Tibial artery (tissue), 4 donors: Measurements from ENCODE around the gene NECTIN4.

Experiments used
- DNase-seq, 2 donors: peaks; one replicate each; pipeline ENCODE4 v3.0.0-alpha.2; 2019
- H3K27ac ChIP-seq, 2 donors: fragments of 200-600 bp; sonication (generic) in 1 of 2; 1 replicate in 1 of 2; 2 replicates in 1 of 2; pipeline ENCODE4 v1.5.1; 2018 to 2019; ENCODE audit warnings: mild to moderate bottlenecking in 1 of 2
- H3K27me3 ChIP-seq, 2 donors: fragments of 200-600 bp; sonication (generic) in 1 of 2; one replicate each; pipeline versions ENCODE4 v1.5.1 to v1.6.0; 2016 to 2019
- H3K36me3 ChIP-seq, 3 donors: fragments of 200-600 bp; sonication (generic) in 2 of 3; one replicate each; pipeline ENCODE4 v1.5.1; 2016 to 2019; ENCODE audit warnings: mild to moderate bottlenecking in 2 of 3
- H3K4me1 ChIP-seq, 4 donors: fragments of 200-600 bp; sonication (generic) in 2 of 4; 1 replicate in 3 of 4; 2 replicates in 1 of 4; pipeline ENCODE4 v1.5.1; 2016 to 2019
- H3K4me3 ChIP-seq, 2 donors: fragments of 200-600 bp; sonication (generic) in 1 of 2; 1 replicate in 1 of 2; 2 replicates in 1 of 2; pipeline ENCODE4 v1.5.1; 2018 to 2019; ENCODE audit warnings: mild to moderate bottlenecking in 2 of 2
- H3K9me3 ChIP-seq, 3 donors: fragments of 200-600 bp; sonication (generic) in 1 of 3; one replicate each; pipeline ENCODE4 v1.5.1; 2016 to 2019
- intact Hi-C: fragments of 100-400 bp; cut with DNase I; formaldehyde crosslinking; loops from one replicate; pipeline ENCODE4 v1.15.0; 2023; ENCODE audit warnings: low total_unique reads
- TF ChIP-seq, protein P1 (sequence below), 2 experiments: fragments of 200-600 bp in 1 of 2; fragments of 450-650 bp in 1 of 2; IDR thresholded peaks; one replicate each; pipeline ENCODE4 v1.5.1; 2017 to 2019; ENCODE audit warnings: antibody characterized with exemption in 2 of 2, mild to moderate bottlenecking in 1 of 2, moderate library complexity in 1 of 2

The NECTIN4 gene

DNA sequence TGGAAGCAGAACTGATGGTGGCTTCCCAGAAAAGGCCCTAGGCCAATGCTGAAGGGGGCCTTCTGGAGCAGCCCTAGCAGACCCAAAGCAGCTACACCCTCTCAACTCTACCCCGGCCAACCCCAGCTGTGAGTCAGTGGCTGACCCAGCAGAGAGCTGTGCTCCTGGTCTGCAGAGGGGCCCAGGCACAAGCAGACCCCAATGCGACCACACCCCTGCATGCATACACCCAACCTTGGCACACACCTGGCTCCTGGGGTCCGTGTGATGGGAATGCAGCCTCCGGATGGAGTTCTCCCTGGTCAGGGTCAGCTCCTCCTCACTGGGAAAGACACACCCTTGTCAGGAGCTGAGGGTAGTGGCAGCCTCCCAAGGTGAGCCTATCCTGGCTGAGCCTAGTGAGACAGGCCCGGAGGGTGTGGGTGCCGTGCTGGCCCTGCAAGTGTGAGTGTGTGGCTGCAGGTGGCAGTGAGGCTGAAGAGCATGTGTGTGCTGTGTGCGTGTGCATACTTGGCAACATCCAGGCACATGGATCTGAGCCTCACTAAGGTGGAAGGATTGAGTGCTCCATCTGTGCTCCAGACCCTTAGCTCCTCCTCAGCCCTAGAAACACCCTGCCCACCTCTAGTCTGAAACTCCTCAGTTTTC, 15.8 kb downstream of the NECTIN4 start:
- Histone ChIP-seq H3K4me3 (no peak overlapping the region), H3K9me3 (no peaks in the 10 kb centered on the region), H3K36me3 (peaks cover 0 to 11% (median 0%) of the 10 kb centered on the region in 3 donors), H3K27ac (no peak overlapping the region), H3K27me3 (peaks cover 0 to 6% of the 10 kb centered on the region in 2 donors), H3K4me1 (peaks cover 0 to 5% (median 0%) of the 10 kb centered on the region in 4 donors)
- TF ChIP-seq, protein P1, sequence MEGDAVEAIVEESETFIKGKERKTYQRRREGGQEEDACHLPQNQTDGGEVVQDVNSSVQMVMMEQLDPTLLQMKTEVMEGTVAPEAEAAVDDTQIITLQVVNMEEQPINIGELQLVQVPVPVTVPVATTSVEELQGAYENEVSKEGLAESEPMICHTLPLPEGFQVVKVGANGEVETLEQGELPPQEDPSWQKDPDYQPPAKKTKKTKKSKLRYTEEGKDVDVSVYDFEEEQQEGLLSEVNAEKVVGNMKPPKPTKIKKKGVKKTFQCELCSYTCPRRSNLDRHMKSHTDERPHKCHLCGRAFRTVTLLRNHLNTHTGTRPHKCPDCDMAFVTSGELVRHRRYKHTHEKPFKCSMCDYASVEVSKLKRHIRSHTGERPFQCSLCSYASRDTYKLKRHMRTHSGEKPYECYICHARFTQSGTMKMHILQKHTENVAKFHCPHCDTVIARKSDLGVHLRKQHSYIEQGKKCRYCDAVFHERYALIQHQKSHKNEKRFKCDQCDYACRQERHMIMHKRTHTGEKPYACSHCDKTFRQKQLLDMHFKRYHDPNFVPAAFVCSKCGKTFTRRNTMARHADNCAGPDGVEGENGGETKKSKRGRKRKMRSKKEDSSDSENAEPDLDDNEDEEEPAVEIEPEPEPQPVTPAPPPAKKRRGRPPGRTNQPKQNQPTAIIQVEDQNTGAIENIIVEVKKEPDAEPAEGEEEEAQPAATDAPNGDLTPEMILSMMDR (IDR thresholded peaks at IDR 0.05): no peak
- no peak for DNase-seq
- intact Hi-C loops: no loop called here

DNA sequence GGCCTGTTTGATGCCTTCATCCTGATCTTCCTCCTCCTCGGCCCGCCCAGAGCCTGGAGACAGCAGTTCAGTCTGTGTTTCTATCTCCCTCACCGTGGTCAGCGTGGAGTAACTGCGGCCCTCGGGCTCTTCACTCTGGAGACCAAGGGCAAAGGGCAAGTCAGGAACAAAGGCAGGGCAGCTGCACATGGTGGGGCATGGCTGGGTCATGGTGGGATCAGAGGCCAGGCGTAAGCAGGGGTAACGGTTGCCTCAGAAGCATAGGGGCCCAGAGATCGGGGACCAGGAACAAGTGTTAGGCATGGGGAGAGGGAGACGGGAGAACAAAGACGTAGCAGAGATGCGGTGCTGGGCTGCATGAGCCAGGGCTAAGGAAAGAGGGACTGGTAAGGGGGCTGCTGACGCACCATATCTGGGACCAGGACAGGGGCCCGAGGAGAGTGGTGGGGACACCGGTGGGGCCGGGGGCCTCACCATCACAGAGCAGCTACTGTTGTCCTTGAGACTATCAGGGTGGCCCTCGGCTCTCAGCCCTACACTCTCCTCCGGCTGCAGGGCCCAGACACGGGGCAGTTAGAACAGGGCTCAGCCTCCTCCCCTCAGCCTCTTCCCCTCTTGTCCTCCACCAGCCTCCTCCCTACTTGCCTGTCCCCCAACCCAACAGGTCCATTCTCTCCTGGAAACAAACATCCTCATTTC, 16.5 kb downstream of the NECTIN4 start:
- H3K27me3 ChIP-seq: peaks cover 0 to 6% of the 10 kb centered on the region in 2 donors
- no peak for DNase-seq
- TF ChIP-seq, protein P1 (IDR thresholded peaks at IDR 0.05): no peak
- H3K4me1 ChIP-seq: peaks cover 0 to 5% (median 0%) of the 10 kb centered on the region in 4 donors
- intact Hi-C loops: no loop called here
- peaks cover 0 to 11% (median 0%) of the 10 kb centered on the region in 3 donors for H3K36me3 ChIP-seq
- H3K4me3 ChIP-seq: no peak overlapping the region
- no peak overlapping the region for H3K27ac ChIP-seq
- no peaks in the 10 kb centered on the region for H3K9me3 ChIP-seq

DNA sequence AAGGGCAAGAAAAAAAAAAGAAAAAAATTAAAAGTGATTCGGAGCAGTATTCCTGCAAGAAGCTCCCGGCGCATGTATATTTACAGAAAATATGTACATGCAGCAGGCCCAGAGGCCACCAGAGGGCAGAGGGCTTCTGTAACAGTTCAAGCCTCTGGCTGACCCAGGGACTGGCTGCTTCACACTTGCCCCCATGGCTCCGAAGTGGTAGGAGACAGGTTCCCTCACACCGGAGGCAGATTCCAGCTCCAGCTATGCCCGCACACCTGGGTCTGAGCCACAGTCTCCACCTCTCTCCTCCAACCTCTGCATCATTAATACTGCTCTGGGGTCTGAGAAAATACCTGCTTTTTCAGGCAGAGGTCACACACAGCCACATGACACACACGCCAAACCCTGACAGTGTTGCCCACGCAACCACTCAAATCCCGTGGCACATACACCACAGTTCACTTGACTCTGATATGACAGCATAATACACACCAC, 17.4 kb downstream of the NECTIN4 start:
- Histone ChIP-seq H3K36me3 (peaks cover 0 to 11% (median 0%) of the 10 kb centered on the region in 3 donors), H3K27ac (no peak overlapping the region), H3K4me1 (peaks cover 0 to 5% (median 0%) of the 10 kb centered on the region in 4 donors), H3K9me3 (no peaks in the 10 kb centered on the region), H3K27me3 (peaks cover 0 to 9% of the 10 kb centered on the region in 2 donors), H3K4me3 (no peak overlapping the region)
- intact Hi-C loops: no loop called here
- peak in 1 of 2 donors; percentile 51 for DNase-seq
- TF ChIP-seq, protein P1 (IDR thresholded peaks at IDR 0.05): peak; percentile 17 to 23

DNA sequence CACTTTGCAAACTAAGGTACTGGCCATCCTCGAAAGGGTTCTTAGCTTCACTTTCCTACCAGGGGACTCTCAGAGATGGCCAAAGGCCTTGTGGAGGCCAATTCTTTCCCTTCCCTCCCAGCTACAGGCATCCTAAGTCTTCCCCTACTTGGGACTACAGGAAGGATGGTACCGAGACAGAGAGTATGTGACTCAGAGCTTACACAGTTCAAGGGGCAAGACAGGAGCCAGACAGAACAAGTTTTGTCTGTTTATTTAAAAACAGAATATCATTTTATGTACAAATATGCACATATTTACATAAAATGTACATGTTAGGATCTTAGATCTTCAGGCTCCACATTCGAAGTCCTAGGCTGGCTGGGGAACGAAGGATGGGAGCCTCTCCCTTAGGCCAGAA, 18.6 kb downstream of the NECTIN4 start:
- no peak for DNase-seq
- Histone ChIP-seq H3K4me1 (peaks cover 0 to 5% (median 0%) of the 10 kb centered on the region in 4 donors), H3K4me3 (no peak overlapping the region), H3K27ac (no peak overlapping the region), H3K27me3 (peaks cover 0 to 13% of the 10 kb centered on the region in 2 donors), H3K36me3 (peaks cover 0 to 11% (median 0%) of the 10 kb centered on the region in 3 donors), H3K9me3 (no peaks in the 10 kb centered on the region)
- TF ChIP-seq, protein P1 (IDR thresholded peaks at IDR 0.05): no peak
- intact Hi-C loops: no loop called here

DNA sequence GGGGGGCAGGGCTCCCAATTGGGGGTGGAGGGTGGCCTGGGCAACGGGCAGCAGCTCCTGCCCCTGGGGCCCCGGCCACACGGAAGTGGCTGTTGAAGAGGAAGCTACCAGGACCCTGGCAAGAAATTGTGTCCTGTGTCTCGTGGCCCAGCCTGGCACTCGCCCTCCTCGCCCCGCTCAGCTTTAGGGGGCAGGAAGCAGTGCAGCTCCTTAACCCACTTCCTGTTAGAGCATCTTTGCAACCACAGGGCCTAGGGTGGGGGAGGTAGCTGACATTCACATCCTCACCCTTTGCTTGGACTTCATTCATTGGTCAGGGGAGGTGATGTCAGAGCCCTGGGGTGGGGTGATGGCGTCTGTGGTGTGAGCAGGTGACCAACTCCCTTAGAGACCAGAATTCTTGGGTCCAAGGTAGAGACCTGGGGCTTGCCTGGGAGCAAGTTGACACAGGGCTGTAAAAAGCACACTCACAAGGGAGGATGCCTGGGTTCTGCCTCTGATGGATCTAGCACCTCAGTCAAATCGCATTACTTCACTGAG, 19.6 kb downstream of the NECTIN4 start, which contains the start of gene ARHGAP30:
Gene ARHGAP30 (minus strand): TSS at position 161 of the 540 bp plus-strand sequence. CDS start 267 bp downstream, outside the sequence.
- H3K4me1 ChIP-seq: peaks cover 0 to 5% (median 0%) of the 10 kb centered on the region in 4 donors
- TF ChIP-seq, protein P1 (IDR thresholded peaks at IDR 0.05): no peak

More for the DNA sequence above, 19.6 kb downstream of the NECTIN4 start, which contains the start of gene ARHGAP30:
- intact Hi-C loops: no loop called here
- DNase-seq: peak; percentile 58 to 80
- peaks cover 0 to 18% of the 10 kb centered on the region in 2 donors for H3K27me3 ChIP-seq
- H3K4me3 ChIP-seq: peak within 1 kb of the TSS; percentile 34 to 38
- H3K9me3 ChIP-seq: no peaks in the 10 kb centered on the region
- H3K27ac ChIP-seq: no peak within 1 kb of the TSS
- H3K36me3 ChIP-seq: peaks cover 0 to 11% (median 0%) of the 10 kb centered on the region in 3 donors
